T-helper 2 cell treated with Interferon-gamma antibody and Interleukin-4, amounts not matched to agents 5 μg/mL and 100 μg/mL, for 36 hours (primary cell): ENCODE measurements around the gene RPLP2.

Experiments used
- DNase-seq: peaks from one replicate; pipeline ENCODE4 v3.0.0; 2021; ENCODE audit warnings: low spot score
- H3K27ac Mint-ChIP-seq: one replicate; pipeline ENCODE4 v1.8.0; 2021; ENCODE audit warnings: mild to moderate bottlenecking, mixed read lengths
- H3K27me3 Mint-ChIP-seq: one replicate; pipeline ENCODE4 v1.8.0; 2021; ENCODE audit warnings: low read depth, mixed read lengths
- H3K36me3 Mint-ChIP-seq: one replicate; pipeline ENCODE4 v1.8.0; 2021; ENCODE audit warnings: low read depth, mixed read lengths
- H3K4me1 Mint-ChIP-seq: one replicate; pipeline ENCODE4 v1.8.0; 2021; ENCODE audit warnings: low read depth, mixed read lengths
- H3K4me3 Mint-ChIP-seq: one replicate; pipeline ENCODE4 v1.8.0; 2022; ENCODE audit warnings: mild to moderate bottlenecking, moderate library complexity, mixed read lengths
- H3K9me3 Mint-ChIP-seq: one replicate; pipeline ENCODE4 v1.8.0; 2021; ENCODE audit warnings: mixed read lengths

Gene RPLP2

GRCh38 chr11:853682-854448 lies 44.1 kb downstream of the RPLP2 start:
- Mint-ChIP-seq H3K27me3 (peaks cover 3% of the 10 kb centered on the region), H3K36me3 (no peaks in the 10 kb centered on the region), H3K9me3 (no peaks in the 10 kb centered on the region), H3K27ac (no peak overlapping the region), H3K4me3 (no peak overlapping the region), H3K4me1 (no peaks in the 10 kb centered on the region)
- DNase-seq = no peak

GRCh38 chr11:854601-855329 lies 45.0 kb downstream of the RPLP2 start:
- Mint-ChIP-seq H3K9me3 (no peaks in the 10 kb centered on the region), H3K36me3 (no peaks in the 10 kb centered on the region), H3K27me3 (no peaks in the 10 kb centered on the region)

GRCh38 chr11:855330-855674 lies 45.5 kb downstream of the RPLP2 start:
- no peaks in the 10 kb centered on the region for H3K9me3 Mint-ChIP-seq
- DNase-seq = no peak
- H3K27me3 Mint-ChIP-seq = no peaks in the 10 kb centered on the region
- H3K4me1 Mint-ChIP-seq = no peaks in the 10 kb centered on the region
- H3K4me3 Mint-ChIP-seq = no peak overlapping the region
- H3K36me3 Mint-ChIP-seq = no peaks in the 10 kb centered on the region
- H3K27ac Mint-ChIP-seq = no peak overlapping the region

More at GRCh38 chr11:854601-855329, 45.0 kb downstream of the RPLP2 start:
- no peak for DNase-seq
- H3K27ac Mint-ChIP-seq = no peak overlapping the region
- H3K4me3 Mint-ChIP-seq = no peak overlapping the region
- H3K4me1 Mint-ChIP-seq = no peaks in the 10 kb centered on the region

- no peaks in the 10 kb centered on the region for H3K9me3 Mint-ChIP-seq
- H3K27ac Mint-ChIP-seq = no peak overlapping the region
- no peak overlapping the region for H3K4me3 Mint-ChIP-seq
- no peaks in the 10 kb centered on the region for H3K4me1 Mint-ChIP-seq
- no peaks in the 10 kb centered on the region for H3K27me3 Mint-ChIP-seq
- no peaks in the 10 kb centered on the region for H3K36me3 Mint-ChIP-seq
- DNase-seq = no peak
Observed at GRCh38 chr11:855796-856195, 46.0 kb downstream of the RPLP2 start.

GRCh38 chr11:856397-856796 lies 46.6 kb downstream of the RPLP2 start:
- no peak overlapping the region for H3K27ac Mint-ChIP-seq
- H3K4me3 Mint-ChIP-seq = no peak overlapping the region
- no peaks in the 10 kb centered on the region for H3K9me3 Mint-ChIP-seq
- no peaks in the 10 kb centered on the region for H3K4me1 Mint-ChIP-seq
- DNase-seq = no peak
- no peaks in the 10 kb centered on the region for H3K27me3 Mint-ChIP-seq
- H3K36me3 Mint-ChIP-seq = no peaks in the 10 kb centered on the region

- Mint-ChIP-seq H3K27me3 (no peaks in the 10 kb centered on the region), H3K4me3 (no peak overlapping the region), H3K27ac (no peak overlapping the region), H3K4me1 (no peaks in the 10 kb centered on the region), H3K36me3 (no peaks in the 10 kb centered on the region), H3K9me3 (no peaks in the 10 kb centered on the region)
- DNase-seq = no peak
Observed at GRCh38 chr11:858053-858761, 48.4 kb downstream of the RPLP2 start.

- Mint-ChIP-seq H3K27ac (no peak overlapping the region), H3K27me3 (no peaks in the 10 kb centered on the region), H3K9me3 (no peaks in the 10 kb centered on the region), H3K36me3 (no peaks in the 10 kb centered on the region), H3K4me1 (no peaks in the 10 kb centered on the region), H3K4me3 (no peak overlapping the region)
- DNase-seq = no peak
Observed at GRCh38 chr11:858762-859339, 49.1 kb downstream of the RPLP2 start.

- H3K27ac Mint-ChIP-seq = no peak overlapping the region
- no peaks in the 10 kb centered on the region for H3K27me3 Mint-ChIP-seq
- no peak for DNase-seq
- H3K36me3 Mint-ChIP-seq = no peaks in the 10 kb centered on the region
- no peaks in the 10 kb centered on the region for H3K9me3 Mint-ChIP-seq
- no peaks in the 10 kb centered on the region for H3K4me1 Mint-ChIP-seq
- H3K4me3 Mint-ChIP-seq = no peak overlapping the region
Observed at GRCh38 chr11:859394-860131, 49.8 kb downstream of the RPLP2 start.

- DNase-seq = no peak
- no peaks in the 10 kb centered on the region for H3K27me3 Mint-ChIP-seq
- H3K27ac Mint-ChIP-seq = no peak overlapping the region
- no peak overlapping the region for H3K4me3 Mint-ChIP-seq
- H3K36me3 Mint-ChIP-seq = no peaks in the 10 kb centered on the region
- no peaks in the 10 kb centered on the region for H3K9me3 Mint-ChIP-seq
- no peaks in the 10 kb centered on the region for H3K4me1 Mint-ChIP-seq
Observed at GRCh38 chr11:860234-861104, 50.7 kb downstream of the RPLP2 start.

- Mint-ChIP-seq H3K36me3 (no peaks in the 10 kb centered on the region), H3K27me3 (no peaks in the 10 kb centered on the region), H3K9me3 (no peaks in the 10 kb centered on the region), H3K4me1 (no peaks in the 10 kb centered on the region), H3K27ac (no peak overlapping the region), H3K4me3 (no peak overlapping the region)
- no peak for DNase-seq
Observed at GRCh38 chr11:861105-861479, 51.3 kb downstream of the RPLP2 start.

GRCh38 chr11:862081-862661 lies 52.4 kb downstream of the RPLP2 start:
- H3K27ac Mint-ChIP-seq = no peak overlapping the region
- no peaks in the 10 kb centered on the region for H3K4me1 Mint-ChIP-seq

More at GRCh38 chr11:862081-862661, 52.4 kb downstream of the RPLP2 start:
- Mint-ChIP-seq H3K27me3 (no peaks in the 10 kb centered on the region), H3K9me3 (no peaks in the 10 kb centered on the region), H3K36me3 (no peaks in the 10 kb centered on the region), H3K4me3 (no peak overlapping the region)
- DNase-seq = no peak
